ACC112 (cell line): ENCODE measurements around the gene DTNBP1.

ENCODE experiments used
- H2AFZ ChIP-seq: fragments of 200-600 bp; sonication (generic); one replicate; pipeline ENCODE4 v1.6.0; 2017; ENCODE audit warnings: antibody characterized with exemption, low read length; ENCODE audit not compliant: unreplicated experiment
- H3K27ac ChIP-seq: fragments of 200-600 bp; sonication (generic); 2 replicates; pipeline ENCODE4 v1.5.1; 2014; ENCODE audit warnings: low read depth, mild to moderate bottlenecking, antibody characterized with exemption, low read length, moderate library complexity
- H3K27me3 ChIP-seq: fragments of 200-600 bp; sonication (generic); 2 replicates; pipeline ENCODE4 v1.6.1; 2014; ENCODE audit warnings: mild to moderate bottlenecking, antibody characterized with exemption, low read length, moderate library complexity, mixed read lengths; ENCODE audit not compliant: insufficient read depth
- H3K36me3 ChIP-seq: fragments of 200-600 bp; sonication (generic); 2 replicates; pipeline ENCODE4 v1.6.1; 2016; ENCODE audit warnings: mild to moderate bottlenecking, antibody characterized with exemption, low read length, moderate library complexity, mixed read lengths; ENCODE audit not compliant: insufficient read depth
- H3K4me1 ChIP-seq: fragments of 200-600 bp; sonication (generic); one replicate; pipeline ENCODE4 v1.6.1; 2016; ENCODE audit warnings: low read length, mixed read lengths; ENCODE audit not compliant: insufficient read depth, unreplicated experiment, control insufficient read depth
- H3K4me3 ChIP-seq: fragments of 200-600 bp; sonication (generic); 2 replicates; pipeline ENCODE4 v1.5.1; 2014; ENCODE audit warnings: mild to moderate bottlenecking, low read depth, low read length
- H3K79me2 ChIP-seq: fragments of 200-600 bp; sonication (generic); one replicate; pipeline ENCODE4 v1.6.0; 2016; ENCODE audit warnings: low read length; ENCODE audit not compliant: control insufficient read depth, unreplicated experiment, insufficient read depth

Gene DTNBP1

DNA sequence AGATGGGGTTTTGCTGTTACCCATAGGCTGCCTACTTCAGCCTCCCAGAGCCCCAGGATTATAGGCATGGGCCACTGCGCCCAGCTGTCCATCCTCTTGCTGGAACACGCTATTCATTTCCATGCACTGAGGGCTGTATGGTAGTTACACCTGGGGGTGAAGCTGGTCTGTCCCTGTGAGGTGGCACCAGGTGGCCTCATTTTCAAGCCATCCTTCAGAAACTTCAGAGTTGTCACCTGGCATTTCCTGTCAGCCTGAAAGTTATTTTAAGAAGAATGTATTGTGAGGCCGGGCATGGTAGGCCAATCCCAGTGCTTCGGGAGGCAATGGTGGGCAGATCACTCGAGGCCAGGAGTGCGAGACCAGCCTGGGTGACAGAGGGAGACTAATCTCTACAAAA lies 147.6 kb downstream of the DTNBP1 start:
- Histone ChIP-seq H3K27ac (no peak overlapping the region), H2AFZ (no peak overlapping the region), H3K4me3 (no peak overlapping the region), H3K27me3 (no peaks in the 10 kb centered on the region), H3K4me1 (no peaks in the 10 kb centered on the region), H3K79me2 (no peaks in the 10 kb centered on the region), H3K36me3 (peaks cover 4% of the 10 kb centered on the region; the same call in 1 of the 2 replicates)

- Histone ChIP-seq H2AFZ (no peak overlapping the region), H3K27me3 (no peaks in the 10 kb centered on the region), H3K36me3 (peaks cover 4% of the 10 kb centered on the region; the same call in 1 of the 2 replicates), H3K27ac (no peak overlapping the region), H3K79me2 (no peaks in the 10 kb centered on the region), H3K4me1 (no peaks in the 10 kb centered on the region), H3K4me3 (no peak overlapping the region)
Measured at GRCh38 chr6:15513801-15514711, 148.8 kb downstream of the DTNBP1 start.

DNA sequence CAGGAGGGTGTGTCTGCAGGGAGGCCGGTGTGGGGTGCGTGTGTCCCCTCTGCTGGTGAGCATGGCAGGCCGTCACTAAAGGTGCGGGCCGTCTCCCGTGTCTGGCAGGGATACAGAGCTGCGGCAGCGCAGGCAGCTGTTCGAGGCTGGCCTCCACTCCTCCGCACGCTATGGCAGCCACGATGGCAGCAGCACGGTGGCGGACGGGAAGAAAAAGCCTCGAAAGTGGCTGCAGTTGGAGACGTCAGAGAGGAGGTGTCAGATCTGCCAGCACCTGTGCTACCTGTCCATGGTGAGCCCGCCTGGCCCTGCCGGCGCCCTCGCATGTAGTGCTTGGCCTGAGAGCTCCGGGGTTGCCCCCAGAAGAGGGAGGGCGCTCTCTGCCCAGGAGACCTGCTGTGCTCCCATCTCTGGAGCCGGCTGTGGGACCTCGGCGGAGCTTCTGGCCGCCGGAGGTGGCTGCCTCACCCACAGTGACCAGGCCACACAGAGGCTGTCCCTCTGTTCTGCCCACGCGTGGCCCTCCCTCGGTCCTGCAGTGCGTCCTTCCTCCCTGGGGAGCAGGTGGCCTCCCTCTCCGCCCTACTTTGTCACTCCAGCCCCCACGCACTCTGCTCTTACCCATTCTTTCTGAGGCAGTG lies 149.6 kb downstream of the DTNBP1 start:
- H3K4me1 ChIP-seq = no peaks in the 10 kb centered on the region
- H3K36me3 ChIP-seq = peaks cover 7% of the 10 kb centered on the region; the same call in 1 of the 2 replicates
- no peak overlapping the region for H3K27ac ChIP-seq

GRCh38 chr6:15512721-15513120 lies 150.1 kb downstream of the DTNBP1 start:
- Histone ChIP-seq H3K4me3 (no peak overlapping the region), H3K27me3 (no peaks in the 10 kb centered on the region), H3K27ac (no peak overlapping the region), H3K36me3 (peaks cover 8% of the 10 kb centered on the region; the same call in 1 of the 2 replicates), H3K4me1 (no peaks in the 10 kb centered on the region), H2AFZ (no peak overlapping the region), H3K79me2 (no peaks in the 10 kb centered on the region)

More for the DNA sequence above, 149.6 kb downstream of the DTNBP1 start:
- Histone ChIP-seq H2AFZ (no peak overlapping the region), H3K27me3 (no peaks in the 10 kb centered on the region), H3K79me2 (no peaks in the 10 kb centered on the region), H3K4me3 (no peak overlapping the region)

DNA sequence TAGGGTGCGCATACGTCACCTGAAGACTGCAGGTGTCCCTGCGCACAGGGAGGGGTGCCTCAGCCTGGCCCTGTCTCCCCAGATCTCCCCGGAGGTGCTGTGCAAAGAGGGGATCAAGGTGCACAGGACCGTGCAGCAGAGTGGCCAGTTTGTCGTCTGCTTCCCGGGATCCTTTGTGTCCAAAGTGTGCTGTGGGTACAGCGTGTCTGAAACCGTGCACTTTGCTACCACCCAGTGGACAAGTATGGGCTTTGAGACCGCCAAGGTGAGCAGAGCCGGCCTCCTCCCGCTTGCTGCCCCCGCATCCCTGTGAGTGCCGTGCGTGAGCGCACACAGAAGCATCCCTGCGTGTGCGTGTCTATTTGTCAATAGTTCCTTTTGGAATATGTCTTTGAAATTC lies 150.7 kb downstream of the DTNBP1 start:
- H3K4me3 ChIP-seq = no peak overlapping the region
- H3K27ac ChIP-seq = no peak overlapping the region
- H3K36me3 ChIP-seq = peaks cover 8% of the 10 kb centered on the region; the same call in 1 of the 2 replicates
- H2AFZ ChIP-seq = no peak overlapping the region
- no peaks in the 10 kb centered on the region for H3K4me1 ChIP-seq
- H3K27me3 ChIP-seq = no peaks in the 10 kb centered on the region
- H3K79me2 ChIP-seq = no peaks in the 10 kb centered on the region

DNA sequence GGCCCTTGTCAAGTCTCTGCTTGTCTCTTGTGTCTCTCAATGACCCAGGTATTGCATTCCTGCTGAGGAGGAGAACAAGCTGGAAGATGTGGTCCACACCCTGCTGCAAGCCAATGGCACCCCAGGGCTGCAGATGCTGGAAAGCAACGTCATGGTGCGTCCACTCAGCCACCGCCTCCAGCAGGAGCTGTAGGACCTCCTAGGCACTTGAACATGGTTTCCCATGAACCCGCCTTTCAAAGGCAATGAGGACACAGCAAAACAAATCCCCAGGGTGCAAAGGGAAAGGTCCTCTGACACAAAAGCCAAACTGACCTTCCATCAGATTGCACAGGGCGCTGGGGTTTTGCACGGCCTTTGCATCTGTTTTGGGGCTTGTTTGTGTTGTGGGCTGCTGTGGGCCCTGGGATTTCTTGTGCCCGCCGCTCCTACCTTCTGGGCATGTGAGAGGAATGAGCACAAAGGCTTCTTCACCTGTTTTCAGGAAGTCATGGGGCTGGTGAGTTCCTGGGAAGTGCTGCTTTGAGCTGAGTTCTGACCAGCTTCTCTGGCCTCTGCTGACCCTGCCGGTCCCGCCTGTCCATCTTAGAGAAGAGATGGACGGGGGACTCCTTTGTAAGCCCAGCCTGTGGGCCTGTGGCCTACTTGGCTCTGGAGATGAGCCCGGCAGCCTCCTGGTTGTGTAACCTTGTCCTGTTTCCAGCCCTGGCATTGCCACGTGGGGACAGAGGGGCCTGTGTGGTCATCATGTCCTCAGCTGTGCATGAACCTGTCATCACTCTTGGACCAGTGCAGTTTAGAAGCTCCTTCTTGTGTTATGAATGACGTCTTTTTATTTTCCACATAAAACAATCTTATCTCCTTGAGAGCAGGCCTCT lies 151.3 kb downstream of the DTNBP1 start:
- Histone ChIP-seq H2AFZ (no peak overlapping the region), H3K4me3 (no peak overlapping the region), H3K4me1 (no peaks in the 10 kb centered on the region), H3K27me3 (no peaks in the 10 kb centered on the region), H3K36me3 (peaks cover 8% of the 10 kb centered on the region; the same call in 1 of the 2 replicates), H3K79me2 (no peaks in the 10 kb centered on the region), H3K27ac (no peak overlapping the region)

GRCh38 chr6:15510536-15511247 lies 152.1 kb downstream of the DTNBP1 start:
- H2AFZ ChIP-seq = no peak overlapping the region
- H3K27ac ChIP-seq = no peak overlapping the region
- no peaks in the 10 kb centered on the region for H3K27me3 ChIP-seq
- peaks cover 2% of the 10 kb centered on the region for H3K79me2 ChIP-seq
- H3K36me3 ChIP-seq = peaks cover 12% of the 10 kb centered on the region; the same call in 1 of the 2 replicates
- peaks cover 1% of the 10 kb centered on the region for H3K4me1 ChIP-seq
- H3K4me3 ChIP-seq = no peak overlapping the region

DNA sequence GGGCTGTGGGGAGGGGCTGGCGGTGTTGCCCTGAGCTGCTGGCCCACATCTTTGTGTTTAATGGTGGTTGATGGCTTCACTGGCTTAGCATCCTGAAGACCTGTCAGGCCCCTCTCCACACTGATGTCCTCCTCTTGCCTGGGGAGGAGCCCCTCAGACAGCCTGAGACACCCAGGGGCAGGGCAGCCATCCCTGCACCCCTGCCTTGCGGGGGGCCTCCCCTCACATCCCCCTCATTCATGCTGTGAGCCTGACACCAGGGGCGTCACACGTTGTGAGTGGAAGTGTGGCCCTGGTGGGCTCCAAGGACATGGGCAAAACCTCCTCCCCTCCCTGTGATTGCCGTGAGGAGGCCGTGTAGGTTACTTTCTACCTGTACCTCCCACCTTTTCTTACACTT lies 152.7 kb downstream of the DTNBP1 start:
- Histone ChIP-seq H3K4me3 (no peak overlapping the region), H3K36me3 (peaks cover 12% of the 10 kb centered on the region; the same call in 1 of the 2 replicates), H3K79me2 (peaks cover 6% of the 10 kb centered on the region), H2AFZ (no peak overlapping the region), H3K27me3 (no peaks in the 10 kb centered on the region), H3K27ac (no peak overlapping the region), H3K4me1 (peaks cover 7% of the 10 kb centered on the region)

GRCh38 chr6:15509335-15509933 lies 153.4 kb downstream of the DTNBP1 start:
- Histone ChIP-seq H3K79me2 (peaks cover 6% of the 10 kb centered on the region), H3K27ac (no peak overlapping the region), H3K4me1 (peaks cover 11% of the 10 kb centered on the region), H3K27me3 (no peaks in the 10 kb centered on the region), H3K36me3 (peaks cover 12% of the 10 kb centered on the region; the same call in 1 of the 2 replicates), H3K4me3 (no peak overlapping the region), H2AFZ (no peak overlapping the region)
